Caco-2 (cell line): ENCODE measurements around the gene GID4. TPM values are rescaled to one million over a fixed set of nuclear protein-coding genes. Genes with fewer than 3 reads are reported as not detected.

Experiments used
- BruUV-seq: library from RNA; stranded (reverse); fragments of 400-500 nt; replicated peaks from 2 replicates; lab custom pipeline; 2021; lab: Mats Ljungman, UMichigan
- CTCF ChIA-PET: fragments of 300-600 bp; sonication (Branson Sonifier 250); formaldehyde crosslinking; loops from one replicate; lab custom pipeline; 2022; ENCODE audit warnings: antibody characterized with exemption; lab: Charles Lee
- POLR2A ChIA-PET: fragments of 300-600 bp; sonication (Branson Sonifier 250); formaldehyde crosslinking; loops from one replicate; lab custom pipeline; 2022; ENCODE audit warnings: antibody characterized with exemption; lab: Charles Lee
- DNase-seq, 2 experiments: peaks; one replicate each; pipeline versions ENCODE4 v3.0.0 to v3.0.0-alpha.2; 2020 to 2022
- H3K27me3 ChIP-seq: replicated peaks from 2 replicates; pipeline ENCODE4 v1.6.0; 2011; ENCODE audit warnings: low read length; ENCODE audit not compliant: control insufficient read depth, insufficient read depth
- H3K36me3 ChIP-seq: 2 replicates; pipeline ENCODE4 v1.5.1; 2011; ENCODE audit warnings: low read length; ENCODE audit not compliant: control insufficient read depth, insufficient read depth
- H3K4me1 ChIP-seq: fragments of 250-450 bp; sonication (Bioruptor Pico); 2 replicates; pipeline ENCODE4 v1.5.1; 2020; ENCODE audit warnings: mild to moderate bottlenecking
- H3K4me3 ChIP-seq: 2 replicates; pipeline ENCODE4 v1.5.1; 2011; ENCODE audit warnings: low read depth, mild to moderate bottlenecking, control low read depth, low read length
- H3K9me3 ChIP-seq: fragments of 250-450 bp; sonication (Bioruptor Pico); 2 replicates; pipeline ENCODE4 v1.5.1; 2020; ENCODE audit warnings: mild to moderate bottlenecking, moderate library complexity
- H3K27ac Mint-ChIP-seq: one replicate; pipeline ENCODE4 v1.8.0; 2022; ENCODE audit warnings: mixed read lengths; ENCODE audit not compliant: unreplicated experiment
- H3K27me3 Mint-ChIP-seq: one replicate; pipeline ENCODE4 v1.8.0; 2022; ENCODE audit warnings: mixed read lengths; ENCODE audit not compliant: insufficient read depth, unreplicated experiment
- H3K36me3 Mint-ChIP-seq: one replicate; pipeline ENCODE4 v1.8.0; 2022; ENCODE audit warnings: mild to moderate bottlenecking, mixed read lengths; ENCODE audit not compliant: insufficient read depth, unreplicated experiment
- H3K4me1 Mint-ChIP-seq: one replicate; pipeline ENCODE4 v1.8.0; 2022; ENCODE audit warnings: low read depth, mixed read lengths; ENCODE audit not compliant: unreplicated experiment
- H3K4me3 Mint-ChIP-seq: one replicate; pipeline ENCODE4 v1.8.0; 2022; ENCODE audit warnings: mild to moderate bottlenecking, moderate library complexity, mixed read lengths; ENCODE audit not compliant: unreplicated experiment
- H3K9me3 Mint-ChIP-seq: one replicate; pipeline ENCODE4 v1.8.0; 2022; ENCODE audit warnings: mixed read lengths; ENCODE audit not compliant: unreplicated experiment
- intact Hi-C: fragments of 100-400 bp; cut with micrococcal nuclease; formaldehyde crosslinking; loops from one replicate; pipeline ENCODE4 v1.10.0; 2022; ENCODE audit not compliant: unreplicated experiment
- total RNA-seq: library from RNA; stranded (reverse); gene quantifications from 2 replicates; pipeline ENCODE4 v1.2.3, GENCODE V29; 2022
- TF ChIP-seq, protein P1 (sequence below), 2 experiments: fragments of 200-600 bp in 1 of 2; IDR thresholded peaks; 1 replicate in 1 of 2; 2 replicates in 1 of 2; pipeline versions ENCODE4 v1.5.1 to v1.8.0; 2011 to 2022; ENCODE audit warnings: antibody characterized with exemption in 1 of 2, control low read depth in 1 of 2, inconsistent platforms in 1 of 2, low read depth in 1 of 2, low read length in 1 of 2, mild to moderate bottlenecking in 1 of 2, moderate library complexity in 1 of 2; ENCODE audit not compliant: insufficient read depth in 1 of 2, severe bottlenecking in 1 of 2, unreplicated experiment in 1 of 2

GID4 gene
- total RNA-seq, 1 experiment from 2014 or later: 14.0 TPM

DNA sequence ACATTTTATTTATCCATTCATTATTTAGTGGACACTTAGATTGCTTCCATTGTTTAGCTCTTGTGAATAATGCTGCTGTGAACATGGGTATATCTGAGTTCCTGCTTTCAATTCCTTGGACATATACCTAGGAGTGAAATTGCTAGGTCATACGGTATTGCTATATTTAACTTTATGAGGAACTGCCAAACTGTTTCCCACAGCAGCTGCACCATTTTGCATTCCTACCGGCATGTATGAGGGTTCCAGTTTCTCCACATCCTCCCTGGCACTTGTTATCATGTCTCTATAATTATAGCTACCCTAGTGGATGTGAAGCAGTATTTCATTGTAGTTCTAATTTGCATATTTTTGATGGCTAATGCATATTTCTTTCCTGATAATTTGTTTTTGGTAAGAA is 24.8 kb downstream of the GID4 start:
- CTCF ChIA-PET: no interaction called here
- Mint-ChIP-seq H3K9me3 (no peaks in the 10 kb centered on the region), H3K4me1 (no peaks in the 10 kb centered on the region), H3K27ac (no peak overlapping the region), H3K4me3 (no peak overlapping the region), H3K36me3 (peaks cover 6% of the 10 kb centered on the region), H3K27me3 (no peaks in the 10 kb centered on the region)
- Histone ChIP-seq H3K9me3 (no peaks in the 10 kb centered on the region), H3K4me3 (no peak overlapping the region), H3K4me1 (no peaks in the 10 kb centered on the region), H3K36me3 (no peaks in the 10 kb centered on the region; the same call in 1 of the 2 replicates), H3K27me3 (no peaks in the 10 kb centered on the region)
- POLR2A ChIA-PET: no interaction called here
- no TSS peak for BruUV-seq
- intact Hi-C loops: no loop called here
- TF ChIP-seq, protein P1, sequence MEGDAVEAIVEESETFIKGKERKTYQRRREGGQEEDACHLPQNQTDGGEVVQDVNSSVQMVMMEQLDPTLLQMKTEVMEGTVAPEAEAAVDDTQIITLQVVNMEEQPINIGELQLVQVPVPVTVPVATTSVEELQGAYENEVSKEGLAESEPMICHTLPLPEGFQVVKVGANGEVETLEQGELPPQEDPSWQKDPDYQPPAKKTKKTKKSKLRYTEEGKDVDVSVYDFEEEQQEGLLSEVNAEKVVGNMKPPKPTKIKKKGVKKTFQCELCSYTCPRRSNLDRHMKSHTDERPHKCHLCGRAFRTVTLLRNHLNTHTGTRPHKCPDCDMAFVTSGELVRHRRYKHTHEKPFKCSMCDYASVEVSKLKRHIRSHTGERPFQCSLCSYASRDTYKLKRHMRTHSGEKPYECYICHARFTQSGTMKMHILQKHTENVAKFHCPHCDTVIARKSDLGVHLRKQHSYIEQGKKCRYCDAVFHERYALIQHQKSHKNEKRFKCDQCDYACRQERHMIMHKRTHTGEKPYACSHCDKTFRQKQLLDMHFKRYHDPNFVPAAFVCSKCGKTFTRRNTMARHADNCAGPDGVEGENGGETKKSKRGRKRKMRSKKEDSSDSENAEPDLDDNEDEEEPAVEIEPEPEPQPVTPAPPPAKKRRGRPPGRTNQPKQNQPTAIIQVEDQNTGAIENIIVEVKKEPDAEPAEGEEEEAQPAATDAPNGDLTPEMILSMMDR (IDR thresholded peaks at IDR 0.05; ENCODE audit: insufficient read depth in 1 of 2, low read depth in 1 of 2, low read length in 1 of 2, severe bottlenecking in 1 of 2, unreplicated experiment in 1 of 2): no peak
- no peak for DNase-seq

DNA sequence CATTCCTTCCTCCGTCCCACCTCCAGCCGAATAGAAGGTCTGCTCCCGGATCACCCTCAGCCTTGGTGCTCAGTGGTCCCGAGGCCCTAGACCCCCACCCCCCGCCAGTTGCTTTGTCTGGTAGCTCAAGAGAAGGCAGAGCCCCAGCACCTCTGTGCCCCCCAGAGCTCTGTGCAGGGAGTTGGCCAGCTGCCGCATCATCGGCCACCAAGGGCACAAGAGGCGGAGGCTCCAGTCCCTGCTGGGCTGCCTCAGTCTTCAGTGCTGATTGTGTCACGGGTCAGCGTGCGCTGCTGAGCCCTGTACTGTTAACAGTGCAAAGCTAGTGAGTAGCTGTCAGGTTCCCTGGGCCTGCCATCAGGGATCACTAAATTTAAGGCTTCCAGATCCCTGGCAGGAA is 26.3 kb downstream of the GID4 start:
- Histone ChIP-seq H3K36me3 (no peaks in the 10 kb centered on the region; the same call in 1 of the 2 replicates), H3K9me3 (no peaks in the 10 kb centered on the region), H3K4me1 (no peaks in the 10 kb centered on the region), H3K4me3 (no peak overlapping the region), H3K27me3 (no peaks in the 10 kb centered on the region)
- intact Hi-C loops: no loop called here
- Mint-ChIP-seq H3K27me3 (no peaks in the 10 kb centered on the region), H3K36me3 (no peaks in the 10 kb centered on the region), H3K27ac (no peak overlapping the region), H3K4me3 (no peak overlapping the region), H3K4me1 (no peaks in the 10 kb centered on the region), H3K9me3 (no peaks in the 10 kb centered on the region)
- no peak for DNase-seq
- CTCF ChIA-PET: interaction anchor here (0.6 kb wide), 1 partner anchor 18 kb away, joined by 3 read pairs; no protein-coding TSS in a partner anchor
- BruUV-seq: no TSS peak
- TF ChIP-seq, protein P1 (IDR thresholded peaks at IDR 0.05; ENCODE audit: insufficient read depth in 1 of 2, low read depth in 1 of 2, low read length in 1 of 2, severe bottlenecking in 1 of 2, unreplicated experiment in 1 of 2): no peak
- POLR2A ChIA-PET: no interaction called here

DNA sequence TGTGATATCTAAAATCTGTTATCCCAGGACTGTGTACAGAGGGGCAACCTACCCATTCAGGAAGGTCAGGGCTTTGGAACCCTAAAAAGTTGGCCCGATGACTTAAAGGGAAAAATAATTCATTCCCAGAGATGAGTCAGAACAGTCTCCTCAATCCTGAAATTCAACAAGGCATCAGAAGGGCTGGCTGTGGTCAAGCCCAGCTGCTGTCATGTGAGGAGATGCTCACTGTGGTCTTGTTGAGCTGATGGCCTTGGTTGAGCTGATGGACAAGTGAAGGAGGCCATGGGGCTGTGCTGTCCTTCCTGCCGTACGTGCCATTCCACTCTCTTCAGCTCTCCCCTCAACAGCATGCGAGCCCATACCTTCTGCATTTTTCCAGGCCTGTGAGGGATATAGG is 27.7 kb downstream of the GID4 start:
- Histone ChIP-seq H3K27me3 (no peaks in the 10 kb centered on the region), H3K4me3 (no peak overlapping the region), H3K36me3 (no peaks in the 10 kb centered on the region), H3K4me1 (no peaks in the 10 kb centered on the region), H3K9me3 (no peaks in the 10 kb centered on the region)
- ChIA-PET POLR2A (no interaction called here), CTCF (no interaction called here)
- H3K27ac Mint-ChIP-seq: no peak overlapping the region
- BruUV-seq: no TSS peak
- H3K27me3 Mint-ChIP-seq: no peaks in the 10 kb centered on the region
- DNase-seq: no peak
- H3K9me3 Mint-ChIP-seq: no peaks in the 10 kb centered on the region
- intact Hi-C loops: no loop called here
- TF ChIP-seq, protein P1 (IDR thresholded peaks at IDR 0.05; ENCODE audit: insufficient read depth in 1 of 2, low read depth in 1 of 2, low read length in 1 of 2, severe bottlenecking in 1 of 2, unreplicated experiment in 1 of 2): no peak
- H3K36me3 Mint-ChIP-seq: no peaks in the 10 kb centered on the region
- no peak overlapping the region for H3K4me3 Mint-ChIP-seq
- no peaks in the 10 kb centered on the region for H3K4me1 Mint-ChIP-seq
